Spinal cord (tissue), 10 donors: ENCODE results near the gene TPSG1. TPM values are rescaled to one million over a fixed set of nuclear protein-coding genes. Genes with fewer than 3 reads are reported as not detected.
"Not testable (repeated sequence)": the region's sequence is repeated elsewhere in the genome, so short reads cannot be mapped to it uniquely, and the experiment has no call there.

Experiments
- DNase-seq, 6 donors: peaks; one replicate each; pipeline versions ENCODE4 v3.0.0 to v3.0.0-alpha.2; 2013 to 2015; ENCODE audit warnings: low spot score in 6 of 6, low read depth in 4 of 6
- H3K27ac ChIP-seq: one replicate; pipeline ENCODE4 v1.5.1; 2013; ENCODE audit warnings: low read depth, low read length, control low read depth
- H3K27me3 ChIP-seq: one replicate; pipeline ENCODE4 v1.6.1; 2013; ENCODE audit warnings: low read length; ENCODE audit not compliant: control insufficient read depth, insufficient read depth
- H3K36me3 ChIP-seq: one replicate; pipeline ENCODE4 v1.6.1; 2013; ENCODE audit warnings: low read length; ENCODE audit not compliant: control insufficient read depth, insufficient read depth
- H3K4me1 ChIP-seq: one replicate; pipeline ENCODE4 v1.6.1; 2013; ENCODE audit warnings: low read length; ENCODE audit not compliant: control insufficient read depth, insufficient read depth
- H3K4me3 ChIP-seq: one replicate; pipeline ENCODE4 v1.5.1; 2013; ENCODE audit warnings: low read depth, low read length, control low read depth
- H3K9me3 ChIP-seq: one replicate; pipeline ENCODE4 v1.6.1; 2013; ENCODE audit warnings: low read length; ENCODE audit not compliant: control insufficient read depth, insufficient read depth
- WGBS: methylation state at CpG from one replicate; pipeline ENCODE4 v1.1.5; 2013; ENCODE audit warnings: missing lambda C conversion rate; ENCODE audit not compliant: insufficient coverage; 5-methylcytosine and 5-hydroxymethylcytosine counted together
- polyA plus RNA-seq, 2 donors: library from polyadenylated mRNA; unstranded; fragments of 120-200 nt; gene quantifications; one replicate each; pipeline ENCODE4 v1.2.1, GENCODE V29; 2013; ENCODE audit not compliant: insufficient read length in 2 of 2
- total RNA-seq, 2 donors: library from RNA; depleted of rRNA in 1 of 2; stranded (reverse); fragments of 120-200 nt in 1 of 2; fragments of >200 nt in 1 of 2; gene quantifications; one replicate each; pipeline versions ENCODE4 v1.2.3 to v1.2.4, GENCODE V29; 2013 to 2014
- donor health status: healthy.

The TPSG1 gene
- total and polyA plus RNA-seq, 4 donors, result 0.41 to 0.89 TPM; not detected in 2

DNA sequence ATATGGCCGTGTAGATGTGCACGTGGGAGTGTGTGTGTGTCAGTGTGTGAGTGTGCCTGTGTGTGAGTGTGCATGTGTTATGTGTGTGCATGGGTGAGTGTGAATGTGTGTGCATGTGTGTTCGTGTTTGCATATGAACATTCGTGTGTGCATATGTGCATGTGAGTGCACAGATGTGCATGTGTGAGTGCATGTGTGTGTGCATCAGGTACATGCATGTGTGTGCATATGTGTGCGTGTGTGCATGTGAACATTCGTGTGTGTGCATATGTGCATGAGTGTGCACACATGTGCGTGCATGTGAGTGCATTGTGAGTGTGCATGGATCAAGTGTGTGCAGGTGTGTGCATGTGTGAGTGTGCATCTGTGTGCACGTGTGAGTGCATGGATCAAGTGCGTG is 12.9 kb upstream of the TPSG1 start:
- Histone ChIP-seq H3K36me3 (no peaks in the 10 kb centered on the region), H3K27ac (no peak overlapping the region), H3K4me1 (no peaks in the 10 kb centered on the region), H3K4me3 (no peak overlapping the region), H3K27me3 (no peaks in the 10 kb centered on the region), H3K9me3 (no peaks in the 10 kb centered on the region)
- 80% methylated on average over 8 of the region's 9 CpGs for WGBS
- DNase-seq, result no peak

DNA sequence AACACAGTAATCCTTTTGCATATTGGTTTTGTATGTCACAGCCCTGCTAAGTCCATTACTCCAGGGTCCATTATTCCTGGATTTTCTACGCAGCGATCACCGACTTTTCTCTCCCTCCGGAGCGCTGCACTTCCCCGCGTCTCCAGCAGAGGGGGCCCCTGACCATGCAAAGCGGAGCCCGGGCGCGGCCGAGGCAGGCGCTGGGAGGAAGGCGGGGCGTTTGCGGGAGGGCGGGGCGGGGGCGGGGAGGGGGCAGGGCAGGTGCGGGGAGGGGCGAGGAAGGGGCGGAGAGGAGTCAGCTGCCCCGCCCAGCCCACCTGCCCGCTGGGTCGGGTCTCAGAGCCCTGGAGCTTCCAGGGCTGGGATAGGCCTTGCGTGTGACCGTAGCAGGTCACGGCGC is 11.6 kb upstream of the TPSG1 start:
- not testable (repeated sequence) for DNase-seq, H3K36me3 ChIP-seq, H3K9me3 ChIP-seq, H3K4me3 ChIP-seq, H3K4me1 ChIP-seq, H3K27me3 ChIP-seq, H3K27ac ChIP-seq
- WGBS, result no CpG with 5 or more reads among the region's 29 CpGs

DNA sequence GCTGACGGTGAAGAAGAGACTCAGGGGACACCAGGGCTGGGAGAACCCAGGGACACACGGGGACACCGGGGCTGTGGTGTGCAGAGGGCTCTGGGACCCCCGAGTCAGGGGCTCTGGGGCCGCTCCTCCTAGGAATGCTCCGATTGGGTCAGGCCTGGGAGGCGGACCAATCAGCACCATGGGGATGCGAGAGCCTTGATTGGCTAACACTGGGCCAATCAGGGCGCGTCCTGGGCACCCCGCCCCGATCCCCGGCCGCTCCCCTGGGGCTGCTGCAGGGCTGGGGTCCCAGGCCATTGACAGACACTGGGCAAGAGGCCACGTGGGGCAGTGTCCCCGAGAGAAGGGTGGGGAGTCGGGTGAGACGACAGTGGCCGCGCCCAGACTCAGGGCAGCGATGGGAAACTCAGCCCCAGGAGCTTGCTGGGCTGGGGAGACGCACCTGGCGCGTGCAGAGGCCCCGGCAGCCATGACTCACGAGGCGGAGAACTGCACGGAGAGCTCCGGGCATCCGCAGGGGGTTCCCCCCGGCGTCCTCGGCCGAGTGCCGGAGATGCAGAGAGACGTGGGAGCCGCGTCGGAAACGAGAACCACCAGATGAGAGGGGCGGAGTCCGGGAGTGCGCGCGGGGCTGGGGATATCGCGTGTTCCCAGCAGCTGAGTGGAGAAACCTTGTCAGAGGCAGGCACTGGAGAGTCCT is 7.1 kb upstream of the TPSG1 start:
- not testable (repeated sequence) for H3K27ac ChIP-seq, DNase-seq, H3K27me3 ChIP-seq, H3K36me3 ChIP-seq, H3K4me1 ChIP-seq, H3K4me3 ChIP-seq, H3K9me3 ChIP-seq
- no CpG with 5 or more reads among the region's 47 CpGs for WGBS

DNA sequence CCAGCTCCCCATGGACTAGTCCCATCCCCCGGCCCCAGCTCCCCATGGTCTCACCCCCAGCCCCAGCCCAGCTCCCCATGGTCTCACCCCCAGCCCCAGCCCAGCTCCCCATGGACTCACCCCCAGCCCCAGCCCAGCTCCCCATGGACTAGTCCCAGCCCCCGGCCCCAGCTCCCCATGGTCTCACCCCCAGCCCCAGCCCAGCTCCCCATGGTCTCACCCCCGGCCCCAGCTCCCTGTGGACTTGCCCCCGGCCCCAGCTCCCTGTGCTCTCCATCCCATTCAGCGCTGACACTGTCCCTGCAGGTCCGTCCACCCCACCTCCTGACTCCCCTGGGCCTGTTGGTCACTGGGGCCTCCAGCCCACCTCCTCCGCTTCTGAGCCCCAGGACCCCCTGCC is 6.2 kb upstream of the TPSG1 start:
- not testable (repeated sequence) for H3K27ac ChIP-seq, H3K4me1 ChIP-seq, H3K27me3 ChIP-seq, H3K9me3 ChIP-seq, H3K4me3 ChIP-seq, H3K36me3 ChIP-seq, DNase-seq
- no CpG with 5 or more reads among the region's 7 CpGs for WGBS

DNA sequence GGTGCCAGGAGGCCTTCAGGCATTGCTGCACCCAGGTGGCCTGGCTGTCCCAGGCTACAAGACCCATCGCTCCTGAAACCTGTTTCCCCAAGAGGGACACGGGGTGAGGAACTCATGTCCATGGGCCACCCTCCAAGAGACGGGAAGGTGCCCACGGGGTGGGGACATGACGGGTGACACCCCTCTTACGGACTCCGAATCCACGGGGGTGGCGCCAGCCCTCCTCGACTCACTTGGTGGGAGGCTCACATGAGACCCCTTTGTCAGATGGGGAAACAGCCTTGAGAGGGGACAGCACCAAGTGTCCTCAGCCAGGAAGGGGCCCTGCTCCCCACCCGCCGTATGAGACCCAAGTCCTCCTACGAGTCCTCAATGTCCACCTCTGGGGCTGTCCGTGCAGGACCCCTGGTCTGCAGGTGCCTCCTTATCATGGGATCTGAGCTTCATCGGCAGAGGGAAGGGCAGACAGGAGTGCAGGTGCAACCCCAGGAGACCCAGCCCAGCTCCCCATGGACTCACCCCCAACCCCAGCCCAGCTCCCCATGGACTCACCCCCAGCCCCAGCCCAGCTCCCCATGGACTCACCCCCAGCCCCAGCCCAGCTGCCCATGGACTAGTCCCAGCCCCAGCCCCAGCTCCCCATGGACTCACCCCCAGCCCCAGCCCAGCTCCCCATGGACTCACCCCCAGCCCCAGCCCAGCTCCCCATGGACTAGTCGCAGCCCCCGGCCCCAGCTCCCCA is 5.6 kb upstream of the TPSG1 start:
- not testable (repeated sequence) for H3K4me1 ChIP-seq, DNase-seq, H3K4me3 ChIP-seq, H3K9me3 ChIP-seq, H3K27me3 ChIP-seq, H3K27ac ChIP-seq, H3K36me3 ChIP-seq
- 89% methylated on average over 13 of the region's 17 CpGs for WGBS

DNA sequence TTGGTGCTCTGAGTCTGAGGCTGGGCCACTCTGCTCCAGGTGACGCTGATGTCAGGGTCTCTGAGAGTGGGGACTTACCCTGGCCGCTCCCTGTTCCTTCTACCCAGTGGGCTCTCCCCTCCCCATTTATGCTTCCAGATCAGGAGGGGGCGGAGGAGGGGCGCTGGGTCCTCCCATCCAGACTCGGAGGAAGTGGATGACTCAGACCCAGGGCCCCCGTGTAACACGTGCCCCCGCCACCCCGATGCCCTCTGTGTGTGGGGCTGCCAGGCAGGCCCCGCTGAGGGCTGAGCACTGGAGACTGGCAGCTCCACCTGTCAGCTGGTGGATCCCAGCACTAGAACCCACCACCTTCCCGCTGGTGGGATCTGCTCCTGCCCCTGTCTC is 5.0 kb upstream of the TPSG1 start, which contains the start of gene TPSB2:
Gene TPSB2, minus strand, starts transcription at position 101 of the 387 bp plus-strand sequence. CDS start 233 bp downstream, outside the sequence.
- H3K4me3 ChIP-seq, H3K27me3 ChIP-seq, H3K4me1 ChIP-seq, H3K36me3 ChIP-seq, H3K27ac ChIP-seq, H3K9me3 ChIP-seq, DNase-seq: not testable (repeated sequence)
- no CpG with 5 or more reads among the region's 11 CpGs for WGBS

DNA sequence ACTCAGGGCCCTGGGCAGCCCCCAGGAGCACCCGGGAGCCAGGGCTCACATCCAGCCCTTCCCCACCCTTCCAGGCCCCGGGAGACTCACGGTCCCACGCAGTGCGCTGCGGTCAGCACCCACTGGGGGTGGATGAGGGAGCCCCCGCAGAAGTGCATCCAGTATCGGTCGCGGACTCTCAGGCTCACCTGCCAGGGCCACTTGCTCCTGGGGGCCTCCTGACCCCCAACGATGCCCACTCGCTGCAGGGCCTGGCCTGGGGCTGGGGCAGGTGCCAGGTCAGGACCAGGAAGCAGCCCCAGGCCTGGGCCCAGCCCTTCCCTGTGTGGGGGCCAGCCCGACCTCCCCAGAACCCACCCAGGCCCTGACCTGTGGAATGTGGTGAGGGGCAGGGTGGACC is 4.4 kb upstream of the TPSG1 start:
- H3K4me1 ChIP-seq, H3K27me3 ChIP-seq, DNase-seq, H3K27ac ChIP-seq, H3K36me3 ChIP-seq, H3K4me3 ChIP-seq, H3K9me3 ChIP-seq: not testable (repeated sequence)
- WGBS, result no CpG with 5 or more reads among the region's 13 CpGs

DNA sequence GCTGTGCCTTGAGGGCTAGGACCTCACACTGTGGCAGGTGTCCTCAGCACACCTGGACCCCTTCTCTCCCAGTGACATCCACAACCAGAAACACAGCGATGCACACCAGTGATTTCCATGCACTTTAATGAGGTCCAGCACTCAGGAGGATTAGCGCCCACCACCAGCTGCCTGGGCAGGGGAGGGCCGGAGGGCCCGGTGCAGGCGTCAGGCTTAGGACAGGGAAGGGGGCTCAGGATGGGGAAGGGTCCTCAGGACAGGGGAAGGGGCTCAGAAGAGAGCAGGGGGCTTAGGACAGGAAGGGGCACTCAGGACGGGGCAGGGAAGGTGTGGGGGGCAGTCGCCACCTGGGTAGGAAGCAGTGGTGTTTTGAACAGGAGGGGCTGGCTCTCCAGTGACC is 3.2 kb upstream of the TPSG1 start:
- not testable (repeated sequence) for H3K4me1 ChIP-seq, H3K4me3 ChIP-seq, DNase-seq, H3K27me3 ChIP-seq, H3K9me3 ChIP-seq, H3K27ac ChIP-seq
- WGBS, result 70% methylated on average over 4 of the region's 7 CpGs
- H3K36me3 ChIP-seq, result peaks cover 15% of the 10 kb centered on the region

DNA sequence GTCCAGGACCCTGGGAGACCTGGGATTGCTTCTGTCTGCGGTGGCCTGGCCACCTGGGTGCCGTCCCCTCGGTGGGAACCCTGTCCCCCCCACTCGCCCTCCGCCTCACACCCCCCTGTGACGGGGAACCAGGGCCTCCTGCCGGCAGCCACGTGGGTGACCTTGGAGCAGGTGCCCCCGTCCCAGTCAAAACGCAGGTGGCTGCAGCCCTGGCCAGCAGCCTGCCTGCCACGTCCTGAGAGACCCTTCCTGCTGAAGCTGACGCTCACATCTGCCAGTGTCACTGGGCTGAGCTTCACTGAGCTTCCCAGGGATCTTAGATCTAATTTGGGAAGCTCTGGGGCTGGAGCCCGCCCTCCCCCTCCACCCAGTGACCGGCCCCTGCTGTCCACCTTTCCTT is 1.6 kb upstream of the TPSG1 start:
- H3K27ac ChIP-seq, DNase-seq, H3K4me1 ChIP-seq, H3K9me3 ChIP-seq, H3K27me3 ChIP-seq, H3K4me3 ChIP-seq: not testable (repeated sequence)
- WGBS, result 37% methylated on average over 11 of the region's 14 CpGs
- peaks cover 31% of the 10 kb centered on the region for H3K36me3 ChIP-seq

DNA sequence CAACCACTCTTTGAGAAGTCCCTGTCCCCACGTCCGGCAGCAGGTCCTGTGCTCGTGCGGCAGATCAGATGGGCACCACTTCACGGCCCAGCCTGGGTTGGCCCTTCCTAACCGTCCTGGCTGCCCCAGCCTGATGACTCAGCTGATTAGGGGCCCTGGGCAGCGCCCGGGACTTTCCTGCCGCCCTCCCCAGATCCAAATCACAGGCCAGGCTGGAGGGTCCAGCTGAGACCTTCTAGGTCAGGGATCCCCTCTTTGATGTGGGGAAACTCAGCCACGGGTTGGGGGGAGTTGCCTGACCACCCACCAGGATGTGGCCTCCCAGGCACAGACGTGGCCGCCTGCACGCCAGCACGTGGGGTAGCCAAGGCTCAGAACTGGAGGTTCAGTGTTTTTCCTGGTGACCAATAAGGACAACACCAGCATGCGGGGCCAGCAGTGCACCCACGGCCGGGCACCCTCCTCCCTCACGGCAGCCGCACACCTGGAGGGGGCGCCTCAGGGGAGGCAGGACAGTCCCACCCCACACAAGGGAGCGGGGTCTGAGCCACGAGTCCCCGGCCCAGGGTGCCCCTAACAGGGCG is 752 bp upstream of the TPSG1 start:
- H3K27me3 ChIP-seq, DNase-seq, H3K4me1 ChIP-seq, H3K4me3 ChIP-seq, H3K9me3 ChIP-seq, H3K27ac ChIP-seq: not testable (repeated sequence)
- peaks cover 39% of the 10 kb centered on the region for H3K36me3 ChIP-seq
- WGBS, result 65% methylated on average over 19 of the region's 24 CpGs
